ENCODE data around the gene WDR55.
A peak's percentile ranks its signal among the peaks of the same experiment; 100 is the strongest.
"Not testable (repeated sequence)": the region's sequence is repeated elsewhere in the genome, so short reads cannot be mapped to it uniquely, and the experiment has no call there.

WDR55 gene

GRCh38 chr5:140635291-140636257 is 29.1 kb upstream of the WDR55 start:
- no peak overlapping the region for H3K27ac ChIP-seq (ENCODE audit: low read depth, low read length)
- TF ChIP-seq, protein P1, sequence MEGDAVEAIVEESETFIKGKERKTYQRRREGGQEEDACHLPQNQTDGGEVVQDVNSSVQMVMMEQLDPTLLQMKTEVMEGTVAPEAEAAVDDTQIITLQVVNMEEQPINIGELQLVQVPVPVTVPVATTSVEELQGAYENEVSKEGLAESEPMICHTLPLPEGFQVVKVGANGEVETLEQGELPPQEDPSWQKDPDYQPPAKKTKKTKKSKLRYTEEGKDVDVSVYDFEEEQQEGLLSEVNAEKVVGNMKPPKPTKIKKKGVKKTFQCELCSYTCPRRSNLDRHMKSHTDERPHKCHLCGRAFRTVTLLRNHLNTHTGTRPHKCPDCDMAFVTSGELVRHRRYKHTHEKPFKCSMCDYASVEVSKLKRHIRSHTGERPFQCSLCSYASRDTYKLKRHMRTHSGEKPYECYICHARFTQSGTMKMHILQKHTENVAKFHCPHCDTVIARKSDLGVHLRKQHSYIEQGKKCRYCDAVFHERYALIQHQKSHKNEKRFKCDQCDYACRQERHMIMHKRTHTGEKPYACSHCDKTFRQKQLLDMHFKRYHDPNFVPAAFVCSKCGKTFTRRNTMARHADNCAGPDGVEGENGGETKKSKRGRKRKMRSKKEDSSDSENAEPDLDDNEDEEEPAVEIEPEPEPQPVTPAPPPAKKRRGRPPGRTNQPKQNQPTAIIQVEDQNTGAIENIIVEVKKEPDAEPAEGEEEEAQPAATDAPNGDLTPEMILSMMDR (IDR thresholded peaks at IDR 0.05; ENCODE audit: insufficient read depth, low read length, poor library complexity, severe bottlenecking) = no peak
- TF ChIP-seq EZH2phosphoT487 (conservative IDR thresholded peaks at IDR 0.05; ENCODE audit: low read length) = no peak
- H3K4me3 ChIP-seq (ENCODE audit: insufficient read depth, low read length, poor library complexity, severe bottlenecking) = no peak overlapping the region
- 0 out of 2 replicates have a peak, but pooled peaks cover 5% of the 10 kb centered on the region for H3F3A ChIP-seq (ENCODE audit: insufficient read depth)
- no peaks in the 10 kb centered on the region for H4K20me1 ChIP-seq (ENCODE audit: low read depth, low read length)
- peak overlapping the region; percentile 49 for H2AFZ ChIP-seq (ENCODE audit: low read depth, low read length, severe bottlenecking)
- no peaks in the 10 kb centered on the region for H3K9me2 ChIP-seq (replicated peaks; ENCODE audit: insufficient read depth, low read length)
- H3K4me2 ChIP-seq (ENCODE audit: low read depth, low read length, poor library complexity, severe bottlenecking) = no peak overlapping the region
- no peak overlapping the region for H3K9ac ChIP-seq (ENCODE audit: low read length)
- peaks cover 10% of the 10 kb centered on the region for H3K79me2 ChIP-seq (ENCODE audit: insufficient read depth, low read length)
- H3K9me3 ChIP-seq (ENCODE audit: insufficient read depth, low read length) = no peaks in the 10 kb centered on the region
- H3K27me3 ChIP-seq (ENCODE audit: low read length) = no peaks in the 10 kb centered on the region
- H3K36me3 ChIP-seq (ENCODE audit: low read length) = no peaks in the 10 kb centered on the region

- Histone ChIP-seq H3K9me3 (ENCODE audit: insufficient read depth, low read length) (no peaks in the 10 kb centered on the region), H3K9ac (ENCODE audit: low read length) (no peak overlapping the region), H3K27me3 (ENCODE audit: low read length) (no peaks in the 10 kb centered on the region), H3K36me3 (ENCODE audit: low read length) (no peaks in the 10 kb centered on the region), H4K20me1 (ENCODE audit: low read depth, low read length) (no peaks in the 10 kb centered on the region), H3K27ac (ENCODE audit: low read depth, low read length) (no peak overlapping the region), H3K79me2 (ENCODE audit: insufficient read depth, low read length) (peaks cover 10% of the 10 kb centered on the region), H3K4me2 (ENCODE audit: low read depth, low read length, poor library complexity, severe bottlenecking) (no peak overlapping the region), H3F3A (ENCODE audit: insufficient read depth) (0 out of 2 replicates have a peak, but pooled peaks cover 5% of the 10 kb centered on the region), H3K9me2 (replicated peaks; ENCODE audit: insufficient read depth, low read length) (no peaks in the 10 kb centered on the region), H2AFZ (ENCODE audit: low read depth, low read length, severe bottlenecking) (no peak overlapping the region), H3K4me3 (ENCODE audit: insufficient read depth, low read length, poor library complexity, severe bottlenecking) (no peak overlapping the region)
- TF ChIP-seq, protein P1 (IDR thresholded peaks at IDR 0.05; ENCODE audit: insufficient read depth, low read length, poor library complexity, severe bottlenecking) = no peak
- TF ChIP-seq EZH2phosphoT487 (conservative IDR thresholded peaks at IDR 0.05; ENCODE audit: low read length) = no peak
Observed at GRCh38 chr5:140637371-140638100, 27.2 kb upstream of the WDR55 start.

DNA sequence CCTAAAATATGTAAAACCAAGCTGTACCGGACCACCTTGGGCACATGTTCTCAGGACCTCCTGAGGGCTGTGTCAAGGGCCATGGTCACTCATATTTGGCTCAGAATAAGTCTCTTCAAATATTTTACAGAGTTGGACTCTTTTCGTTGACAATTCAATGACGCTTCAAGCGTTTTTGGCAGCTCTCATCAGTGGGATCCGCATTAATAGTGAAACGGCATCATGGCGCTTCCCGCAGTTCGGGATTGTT is 25.9 kb upstream of the WDR55 start:
- H3K36me3 ChIP-seq (ENCODE audit: low read length); H3K27me3 ChIP-seq (ENCODE audit: low read length); H4K20me1 ChIP-seq (ENCODE audit: low read depth, low read length); H3F3A ChIP-seq (ENCODE audit: insufficient read depth); H3K9me2 ChIP-seq (replicated peaks; ENCODE audit: insufficient read depth, low read length); H3K9me3 ChIP-seq (ENCODE audit: insufficient read depth, low read length); H3K27ac ChIP-seq (ENCODE audit: low read depth, low read length): not testable (repeated sequence)
- Histone ChIP-seq H3K79me2 (ENCODE audit: insufficient read depth, low read length) (peaks cover 10% of the 10 kb centered on the region), H2AFZ (ENCODE audit: low read depth, low read length, severe bottlenecking) (peak overlapping the region; percentile 98), H3K4me2 (ENCODE audit: low read depth, low read length, poor library complexity, severe bottlenecking) (peak overlapping the region; percentile 67), H3K4me3 (ENCODE audit: insufficient read depth, low read length, poor library complexity, severe bottlenecking) (peak overlapping the region; percentile 43), H3K9ac (ENCODE audit: low read length) (peak overlapping the region; percentile 97)
